ENCODE measurements around the gene MMAB.

DNA sequence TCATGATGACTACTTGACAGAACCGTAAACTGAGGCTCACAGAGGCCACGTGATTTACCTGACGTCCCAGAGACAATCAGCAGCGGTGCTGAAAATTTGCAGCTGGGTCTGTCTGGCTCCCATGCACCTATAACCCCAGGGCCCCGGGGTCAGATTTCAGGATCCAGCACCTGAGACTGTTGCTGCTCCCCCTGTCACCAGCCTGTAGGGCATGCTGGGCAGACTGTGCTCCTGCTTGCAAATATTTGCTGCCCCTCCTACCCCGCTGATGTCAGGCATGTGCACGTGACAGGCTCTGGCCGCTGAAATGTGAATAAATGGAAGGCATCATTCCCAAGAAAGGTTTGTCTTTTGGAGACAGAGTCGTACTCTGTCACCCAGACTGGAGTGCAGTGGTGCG is 6.0 kb downstream of the MMAB start:
- TF ChIP-seq, protein P1, sequence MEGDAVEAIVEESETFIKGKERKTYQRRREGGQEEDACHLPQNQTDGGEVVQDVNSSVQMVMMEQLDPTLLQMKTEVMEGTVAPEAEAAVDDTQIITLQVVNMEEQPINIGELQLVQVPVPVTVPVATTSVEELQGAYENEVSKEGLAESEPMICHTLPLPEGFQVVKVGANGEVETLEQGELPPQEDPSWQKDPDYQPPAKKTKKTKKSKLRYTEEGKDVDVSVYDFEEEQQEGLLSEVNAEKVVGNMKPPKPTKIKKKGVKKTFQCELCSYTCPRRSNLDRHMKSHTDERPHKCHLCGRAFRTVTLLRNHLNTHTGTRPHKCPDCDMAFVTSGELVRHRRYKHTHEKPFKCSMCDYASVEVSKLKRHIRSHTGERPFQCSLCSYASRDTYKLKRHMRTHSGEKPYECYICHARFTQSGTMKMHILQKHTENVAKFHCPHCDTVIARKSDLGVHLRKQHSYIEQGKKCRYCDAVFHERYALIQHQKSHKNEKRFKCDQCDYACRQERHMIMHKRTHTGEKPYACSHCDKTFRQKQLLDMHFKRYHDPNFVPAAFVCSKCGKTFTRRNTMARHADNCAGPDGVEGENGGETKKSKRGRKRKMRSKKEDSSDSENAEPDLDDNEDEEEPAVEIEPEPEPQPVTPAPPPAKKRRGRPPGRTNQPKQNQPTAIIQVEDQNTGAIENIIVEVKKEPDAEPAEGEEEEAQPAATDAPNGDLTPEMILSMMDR (CRISPR knock-in tag; IDR thresholded peaks at IDR 0.05), result no peak
- TF ChIP-seq HMGXB4 (CRISPR knock-in tag; IDR thresholded peaks at IDR 0.05; ENCODE audit: borderline replicate concordance in 1 of 2, low read depth in 1 of 2) (no peak), SETDB1 (CRISPR knock-in tag; IDR thresholded peaks at IDR 0.05; ENCODE audit: borderline replicate concordance) (no peak), NFE2L1 (CRISPR knock-in tag; IDR thresholded peaks at IDR 0.05; ENCODE audit: borderline replicate concordance) (no peak), POLR2AphosphoS5 (IDR thresholded peaks at IDR 0.05; ENCODE audit: low read depth, low read length) (no peak), DNMT1 (CRISPR knock-in tag; IDR thresholded peaks at IDR 0.05) (no peak), SP1 (IDR thresholded peaks at IDR 0.05) (no peak), SP1 (CRISPR knock-in tag; IDR thresholded peaks at IDR 0.05) (no peak), FOXK2 (IDR thresholded peaks at IDR 0.05) (no peak), CREB1 (IDR thresholded peaks at IDR 0.05) (no peak), CREB1 (CRISPR knock-in tag; IDR thresholded peaks at IDR 0.05) (no peak), CEBPB (IDR thresholded peaks at IDR 0.05; ENCODE audit: borderline replicate concordance, low read depth, low read length) (no peak), BRCA1 (CRISPR knock-in tag; IDR thresholded peaks at IDR 0.05) (no peak), YY1 (IDR thresholded peaks at IDR 0.05; ENCODE audit: insufficient read depth, insufficient replicate concordance, low read depth, low read length) (no peak)
- TF ChIP-seq, protein P2, sequence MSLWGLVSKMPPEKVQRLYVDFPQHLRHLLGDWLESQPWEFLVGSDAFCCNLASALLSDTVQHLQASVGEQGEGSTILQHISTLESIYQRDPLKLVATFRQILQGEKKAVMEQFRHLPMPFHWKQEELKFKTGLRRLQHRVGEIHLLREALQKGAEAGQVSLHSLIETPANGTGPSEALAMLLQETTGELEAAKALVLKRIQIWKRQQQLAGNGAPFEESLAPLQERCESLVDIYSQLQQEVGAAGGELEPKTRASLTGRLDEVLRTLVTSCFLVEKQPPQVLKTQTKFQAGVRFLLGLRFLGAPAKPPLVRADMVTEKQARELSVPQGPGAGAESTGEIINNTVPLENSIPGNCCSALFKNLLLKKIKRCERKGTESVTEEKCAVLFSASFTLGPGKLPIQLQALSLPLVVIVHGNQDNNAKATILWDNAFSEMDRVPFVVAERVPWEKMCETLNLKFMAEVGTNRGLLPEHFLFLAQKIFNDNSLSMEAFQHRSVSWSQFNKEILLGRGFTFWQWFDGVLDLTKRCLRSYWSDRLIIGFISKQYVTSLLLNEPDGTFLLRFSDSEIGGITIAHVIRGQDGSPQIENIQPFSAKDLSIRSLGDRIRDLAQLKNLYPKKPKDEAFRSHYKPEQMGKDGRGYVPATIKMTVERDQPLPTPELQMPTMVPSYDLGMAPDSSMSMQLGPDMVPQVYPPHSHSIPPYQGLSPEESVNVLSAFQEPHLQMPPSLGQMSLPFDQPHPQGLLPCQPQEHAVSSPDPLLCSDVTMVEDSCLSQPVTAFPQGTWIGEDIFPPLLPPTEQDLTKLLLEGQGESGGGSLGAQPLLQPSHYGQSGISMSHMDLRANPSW (CRISPR knock-in tag; IDR thresholded peaks at IDR 0.05; ENCODE audit: borderline replicate concordance), result no peak
- TF ChIP-seq, protein P3, sequence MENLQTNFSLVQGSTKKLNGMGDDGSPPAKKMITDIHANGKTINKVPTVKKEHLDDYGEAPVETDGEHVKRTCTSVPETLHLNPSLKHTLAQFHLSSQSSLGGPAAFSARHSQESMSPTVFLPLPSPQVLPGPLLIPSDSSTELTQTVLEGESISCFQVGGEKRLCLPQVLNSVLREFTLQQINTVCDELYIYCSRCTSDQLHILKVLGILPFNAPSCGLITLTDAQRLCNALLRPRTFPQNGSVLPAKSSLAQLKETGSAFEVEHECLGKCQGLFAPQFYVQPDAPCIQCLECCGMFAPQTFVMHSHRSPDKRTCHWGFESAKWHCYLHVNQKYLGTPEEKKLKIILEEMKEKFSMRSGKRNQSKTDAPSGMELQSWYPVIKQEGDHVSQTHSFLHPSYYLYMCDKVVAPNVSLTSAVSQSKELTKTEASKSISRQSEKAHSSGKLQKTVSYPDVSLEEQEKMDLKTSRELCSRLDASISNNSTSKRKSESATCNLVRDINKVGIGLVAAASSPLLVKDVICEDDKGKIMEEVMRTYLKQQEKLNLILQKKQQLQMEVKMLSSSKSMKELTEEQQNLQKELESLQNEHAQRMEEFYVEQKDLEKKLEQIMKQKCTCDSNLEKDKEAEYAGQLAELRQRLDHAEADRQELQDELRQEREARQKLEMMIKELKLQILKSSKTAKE (CRISPR knock-in tag; IDR thresholded peaks at IDR 0.05; ENCODE audit: borderline replicate concordance), result no peak

Measured in HepG2 (cell line).